ENCODE measurements around the gene ENG.
"Not testable (repeated sequence)": the region's sequence is repeated elsewhere in the genome, so short reads cannot be mapped to it uniquely, and the experiment has no call there.

The ENG gene

GRCh38 chr9:127793093-127793708 is 61.3 kb downstream of the ENG start:
- DNase-seq (ENCODE audit: low read depth in 2 of 2): no peak

DNA sequence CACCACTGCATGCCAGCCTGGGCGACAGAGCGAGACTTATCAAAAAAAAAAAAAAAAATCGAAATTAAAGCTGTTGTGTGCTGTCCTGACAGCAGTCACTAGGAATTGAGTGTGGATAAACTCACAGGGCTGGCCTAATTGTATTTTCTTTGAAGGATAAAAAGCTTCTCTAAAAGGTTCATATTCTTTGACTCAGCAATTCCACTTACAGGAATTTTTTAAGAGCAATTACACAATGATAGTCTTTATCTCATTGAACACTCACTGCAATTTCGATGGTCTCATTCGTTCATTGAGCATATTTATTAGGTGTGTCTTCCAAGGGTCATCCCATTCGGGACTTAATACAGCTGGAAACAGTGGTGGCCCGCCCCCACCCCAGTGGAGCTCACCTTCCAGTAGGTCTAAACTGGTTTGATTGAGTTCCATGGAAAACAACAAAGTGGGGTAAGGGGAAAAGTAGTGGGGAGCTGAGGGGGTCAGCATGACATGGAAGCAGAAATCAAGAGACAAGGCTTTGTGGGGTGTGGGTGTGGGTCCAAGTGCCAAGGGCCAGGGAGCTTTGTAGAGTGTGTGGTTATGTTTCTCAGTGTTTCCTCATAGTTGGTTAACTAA is 61.9 kb downstream of the ENG start:
- no peak for DNase-seq (ENCODE audit: low read depth in 2 of 2)

DNA sequence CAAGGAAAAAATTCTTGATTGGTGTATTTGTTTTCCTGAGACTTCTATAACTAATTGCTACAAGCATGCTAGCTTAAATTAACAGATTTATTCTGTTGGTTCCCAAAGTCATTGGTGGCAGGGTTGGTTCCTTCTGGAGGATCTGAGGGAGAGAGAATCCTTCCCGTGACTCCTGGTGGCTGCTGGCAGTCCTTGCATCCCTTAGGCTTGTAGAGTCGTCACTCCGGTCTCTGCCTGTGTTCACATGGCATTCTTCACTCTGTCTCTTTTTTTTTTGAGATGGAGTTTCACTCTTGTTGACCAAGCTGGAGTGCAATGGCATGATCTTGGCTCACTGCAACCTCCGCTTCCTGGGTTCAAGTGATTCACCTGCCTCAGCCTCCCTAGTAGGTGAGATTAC is 63.4 kb downstream of the ENG start:
- DNase-seq (ENCODE audit: low read depth in 2 of 2): no peak

- no peak for DNase-seq (ENCODE audit: low read depth in 2 of 2)
These were observed 64.2 kb downstream of the ENG start for GRCh38 chr9:127790094-127790855.

GRCh38 chr9:127789179-127789578 is 65.3 kb downstream of the ENG start:
- DNase-seq (ENCODE audit: low read depth in 2 of 2): no peak

DNA sequence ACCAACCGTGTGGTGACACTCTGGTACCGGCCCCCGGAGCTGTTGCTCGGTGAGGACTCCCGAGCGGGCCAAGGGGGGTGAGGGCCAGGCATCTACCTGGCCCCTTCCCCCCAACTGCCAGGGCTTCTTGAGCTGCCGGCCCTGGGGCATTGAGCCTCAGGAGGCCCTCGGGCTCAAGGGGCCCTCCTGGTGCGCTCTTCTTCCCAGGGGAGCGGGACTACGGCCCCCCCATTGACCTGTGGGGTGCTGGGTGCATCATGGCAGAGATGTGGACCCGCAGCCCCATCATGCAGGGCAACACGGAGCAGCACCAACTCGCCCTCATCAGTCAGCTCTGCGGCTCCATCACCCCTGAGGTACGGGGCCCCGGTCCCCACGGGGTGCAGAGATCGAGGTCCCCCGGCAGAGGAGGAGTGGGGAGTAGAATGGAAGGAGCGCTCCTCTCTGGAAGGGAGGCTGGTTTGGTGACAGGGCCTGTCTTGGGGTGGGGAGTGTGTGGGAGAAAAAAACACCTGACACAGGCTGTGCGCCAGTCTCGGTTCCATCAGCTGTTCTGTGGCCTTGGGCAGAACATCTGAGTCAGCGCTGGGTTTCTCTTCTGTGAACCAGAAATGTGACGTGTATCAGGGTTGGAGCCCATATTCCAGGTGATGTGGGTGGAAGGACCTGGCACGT is 66.0 kb downstream of the ENG start:
- DNase-seq (ENCODE audit: low read depth in 2 of 2): no peak

DNA sequence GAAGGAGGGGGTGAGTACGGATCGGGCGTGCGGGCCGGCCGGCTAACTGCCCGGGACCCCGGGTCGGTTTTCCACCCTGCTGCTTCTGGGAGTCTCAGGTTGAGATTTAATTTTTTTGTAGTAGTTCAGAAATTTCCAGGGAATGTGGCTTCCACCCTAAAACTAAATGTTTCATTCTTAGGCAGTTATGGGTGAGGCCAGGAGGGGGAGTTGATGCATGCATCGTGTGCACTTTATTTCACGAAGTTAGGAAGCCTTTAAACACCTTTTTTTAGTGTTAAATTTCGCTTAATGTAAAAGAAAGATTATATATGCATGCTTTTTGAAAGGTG is 67.7 kb downstream of the ENG start:
- DNase-seq (ENCODE audit: low read depth in 2 of 2): no peak

GRCh38 chr9:127785933-127786772 is 68.3 kb downstream of the ENG start, which contains the start of gene CDK9:
Gene CDK9 (plus strand): TSS chr9:127786034. CDS start chr9:127786149, 115 bp downstream.
- DNase-seq (ENCODE audit: low read depth in 2 of 2): peak in 1 of 2 experiments; percentile 68

- DNase-seq (ENCODE audit: low read depth in 2 of 2): peak in 1 of 2 experiments; percentile 37
These were observed 69.2 kb downstream of the ENG start for GRCh38 chr9:127785023-127785932.

DNA sequence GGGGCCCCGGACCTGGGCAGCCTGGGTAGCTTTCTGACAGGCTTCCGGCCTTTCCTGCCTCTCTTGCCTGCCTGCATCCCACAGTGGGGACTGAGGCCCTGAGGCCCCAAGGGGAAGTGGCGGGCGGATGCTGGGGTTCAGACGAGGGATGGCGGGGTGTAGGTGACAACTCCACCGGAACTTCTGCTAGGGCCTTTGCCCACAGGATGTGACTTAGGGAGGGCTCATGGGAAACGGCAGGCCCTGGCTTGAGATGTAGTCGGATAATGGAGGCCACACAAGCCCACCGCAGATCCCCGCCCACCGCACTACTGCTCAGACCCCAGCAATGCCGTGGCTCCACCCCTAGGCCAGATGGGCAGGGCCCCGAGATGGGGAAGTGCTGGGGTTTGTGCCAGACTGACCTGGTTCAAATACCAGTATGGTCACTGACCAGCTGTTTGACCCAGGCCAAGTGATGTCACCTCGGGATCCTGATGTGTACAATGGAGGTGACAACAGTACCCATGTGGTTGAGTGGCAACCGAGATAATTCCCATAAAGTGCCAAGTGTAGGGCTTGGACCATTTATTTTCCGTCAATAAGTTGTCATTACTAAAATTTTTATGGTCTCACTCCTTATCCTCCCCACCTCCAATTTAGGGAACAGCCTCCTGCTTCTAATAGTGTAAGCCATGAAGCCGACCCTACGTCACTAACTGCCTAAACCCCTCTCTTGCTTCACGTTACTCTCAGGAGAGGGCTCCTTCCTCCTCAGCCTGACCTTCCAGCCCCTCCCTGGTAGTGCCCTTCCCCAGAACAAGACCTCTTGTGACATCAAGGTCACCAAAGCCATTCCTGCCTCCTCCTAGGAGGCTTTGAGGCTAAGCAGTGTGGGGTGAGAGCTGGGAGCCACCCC is 71.1 kb downstream of the ENG start:
- no peak for DNase-seq (ENCODE audit: low read depth in 2 of 2)

DNA sequence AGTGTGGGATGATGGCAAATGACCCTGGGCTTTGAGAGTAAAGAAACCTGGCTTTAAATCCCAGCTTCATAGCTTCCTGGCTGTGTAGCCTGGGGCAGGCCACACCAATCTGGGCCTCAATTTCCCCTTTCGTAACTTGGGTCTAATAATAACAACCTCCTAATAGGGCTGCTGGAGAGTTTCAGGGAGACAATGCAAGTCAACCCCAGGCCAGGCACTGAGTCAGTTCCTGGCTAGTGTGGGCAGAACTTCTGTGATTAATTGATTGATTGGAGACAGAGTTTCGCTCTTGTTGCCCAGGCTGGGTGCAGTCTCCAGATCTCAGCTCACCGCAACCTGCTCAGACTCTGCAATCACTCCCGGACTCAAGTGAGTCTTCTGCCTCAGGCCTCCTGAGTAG is 72.7 kb downstream of the ENG start:
- DNase-seq (ENCODE audit: low read depth in 2 of 2): no peak

- not testable (repeated sequence) for DNase-seq (ENCODE audit: low read depth in 2 of 2)
These were observed 73.5 kb downstream of the ENG start for GRCh38 chr9:127780909-127781308.

DNA sequence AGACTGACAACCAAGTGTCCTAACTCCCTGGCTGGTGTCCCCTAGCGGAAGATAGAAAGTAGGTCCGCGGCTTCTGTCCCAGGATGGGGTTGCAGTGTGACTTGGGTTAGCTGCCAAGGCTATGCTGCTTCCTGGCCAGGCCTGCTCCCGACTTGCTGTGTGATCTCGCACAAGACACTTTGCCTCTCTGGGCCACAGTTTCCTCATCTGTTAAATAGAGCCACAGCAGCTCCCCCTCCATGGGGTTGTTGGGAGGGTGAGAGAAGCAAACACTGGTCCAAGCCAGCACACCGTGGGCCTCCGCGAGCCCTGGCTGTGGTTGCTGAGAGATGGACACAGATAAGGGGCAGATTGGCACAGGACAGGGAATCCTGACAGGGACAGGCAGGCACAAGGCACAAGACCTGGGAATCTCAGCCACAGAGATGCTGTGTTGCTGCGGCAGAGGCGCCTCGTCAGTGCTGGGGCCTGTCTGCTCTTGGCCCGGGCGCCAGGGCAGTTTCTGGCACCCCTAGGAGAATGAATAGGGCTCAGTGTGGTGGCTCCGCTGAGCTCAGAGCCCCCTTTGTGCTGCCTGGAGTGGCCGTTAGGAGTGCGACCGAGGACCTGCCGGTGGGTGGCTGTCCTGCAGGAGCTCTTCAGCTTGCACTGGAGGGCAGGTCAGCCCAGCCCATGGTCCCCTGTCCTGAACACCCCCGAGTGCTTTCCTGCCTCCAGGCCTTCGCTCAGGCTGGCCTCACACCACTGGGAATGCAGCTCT is 74.2 kb downstream of the ENG start:
- no peak for DNase-seq (ENCODE audit: low read depth in 2 of 2)

- DNase-seq (ENCODE audit: low read depth in 2 of 2): no peak
These were observed 75.1 kb downstream of the ENG start for GRCh38 chr9:127779136-127779981.

DNA sequence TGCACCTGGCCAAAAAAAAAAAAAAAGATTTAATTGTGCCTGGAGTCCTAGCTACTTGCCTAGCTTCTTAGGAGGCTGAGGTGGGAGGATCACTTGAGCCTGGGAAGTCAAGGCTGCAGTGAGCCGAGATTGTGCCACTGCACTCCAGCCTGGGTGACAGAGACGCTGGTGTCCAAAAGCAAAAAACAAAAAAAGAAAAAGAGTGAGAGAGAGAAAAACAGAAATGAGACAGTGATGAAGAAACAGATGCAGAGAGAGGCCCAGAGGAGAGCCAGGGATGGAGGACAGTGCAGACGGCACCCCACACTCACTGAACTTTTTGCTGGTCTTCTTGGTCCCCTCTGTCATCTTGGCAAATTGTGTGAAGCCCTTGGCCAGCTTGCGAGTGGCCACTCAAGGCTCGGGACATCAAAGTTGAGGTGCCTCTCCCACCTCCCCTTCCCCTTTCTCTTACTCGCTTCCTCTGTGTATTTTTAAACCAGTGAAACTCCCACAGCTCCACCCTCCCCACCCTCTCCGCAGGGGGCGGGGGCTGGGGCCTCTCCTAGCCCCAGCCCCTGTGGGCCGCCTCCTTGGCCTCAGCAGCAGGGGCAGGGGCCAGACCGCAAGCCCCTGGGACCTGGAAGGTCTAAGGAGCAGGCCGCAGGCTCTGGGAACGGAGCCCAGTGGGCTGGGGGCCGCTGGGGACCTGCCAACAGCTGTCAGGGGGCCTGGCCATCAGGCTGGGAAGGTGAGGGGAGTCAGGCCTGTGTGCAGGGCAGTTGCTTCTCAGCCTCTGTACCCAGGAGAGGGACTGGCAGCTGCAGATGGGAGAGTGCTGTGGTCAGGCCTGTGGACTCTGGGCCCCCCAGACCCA is 76.0 kb downstream of the ENG start, which contains the start of gene SH2D3C:
Gene SH2D3C (minus strand): TSS at position 387 of the 856 bp plus-strand sequence. CDS start 39 bp downstream, at position 348.
- DNase-seq (ENCODE audit: low read depth in 2 of 2): no peak

- no peak for DNase-seq (ENCODE audit: low read depth in 2 of 2)
These were observed 77.0 kb downstream of the ENG start for GRCh38 chr9:127777368-127777980.
